Natural killer cell (primary cell): ENCODE measurements around the gene GSG1L2. TPM values are rescaled to one million over a fixed set of nuclear protein-coding genes. Genes with fewer than 3 reads are reported as not detected.

ENCODE experiments used
- ATAC-seq, 3 donors: fragments of 150-1000 bp in 2 of 3; fragments of 200-7000 bp in 1 of 3; cut with Tn5 transposase; 1 replicate in 1 of 3; 2 replicates in 2 of 3; pipeline ENCODE4 v1.10.0; 2021; ENCODE audit warnings: mild to moderate bottlenecking in 2 of 3, moderate library complexity in 2 of 3
- DNase-seq, 2 donors: peaks; one replicate each; pipeline versions ENCODE4 v3.0.0 to v3.0.0-alpha.2; 2013 to 2021; ENCODE audit warnings: mixed read lengths in 1 of 2
- H3K27ac ChIP-seq: one replicate; pipeline ENCODE4 v1.5.1; 2013; ENCODE audit warnings: mild to moderate bottlenecking, low read length
- H3K27me3 ChIP-seq: one replicate; pipeline ENCODE4 v1.6.1; 2013; ENCODE audit warnings: low read length; ENCODE audit not compliant: control insufficient read depth, insufficient read depth
- H3K36me3 ChIP-seq: one replicate; pipeline ENCODE4 v1.6.1; 2013; ENCODE audit warnings: low read length; ENCODE audit not compliant: control insufficient read depth, insufficient read depth
- H3K4me1 ChIP-seq: one replicate; pipeline ENCODE4 v1.6.1; 2013; ENCODE audit warnings: low read length; ENCODE audit not compliant: control insufficient read depth, insufficient read depth
- H3K4me3 ChIP-seq: one replicate; pipeline ENCODE4 v1.5.1; 2013; ENCODE audit warnings: low read length
- H3K9me3 ChIP-seq: one replicate; pipeline ENCODE4 v1.6.1; 2013; ENCODE audit warnings: low read length; ENCODE audit not compliant: control insufficient read depth, insufficient read depth
- H3K27ac Mint-ChIP-seq, 2 donors: one replicate each; pipeline ENCODE4 v1.8.0; 2022; ENCODE audit warnings: mild to moderate bottlenecking in 2 of 2, mixed read lengths in 2 of 2, moderate library complexity in 1 of 2
- H3K27me3 Mint-ChIP-seq, 2 donors: one replicate each; pipeline ENCODE4 v1.8.0; 2022; ENCODE audit warnings: low read depth in 2 of 2, mixed read lengths in 2 of 2
- H3K36me3 Mint-ChIP-seq: one replicate; pipeline ENCODE4 v1.8.0; 2022; ENCODE audit warnings: mixed read lengths
- H3K4me1 Mint-ChIP-seq, 2 donors: one replicate each; pipeline ENCODE4 v1.8.0; 2022; ENCODE audit warnings: mixed read lengths in 2 of 2
- H3K4me3 Mint-ChIP-seq: one replicate; pipeline ENCODE4 v1.8.0; 2022; ENCODE audit warnings: mild to moderate bottlenecking, moderate library complexity, mixed read lengths
- H3K9me3 Mint-ChIP-seq, 2 donors: one replicate each; pipeline ENCODE4 v1.8.0; 2022; ENCODE audit warnings: mixed read lengths in 2 of 2
- whole genome bisulfite sequencing: methylation state at CpG from one replicate; pipeline ENCODE4 v1.1.7; 2013; ENCODE audit warnings: missing lambda C conversion rate; ENCODE audit not compliant: insufficient coverage; 5-methylcytosine and 5-hydroxymethylcytosine counted together
- intact Hi-C: fragments of 100-400 bp; cut with micrococcal nuclease; formaldehyde crosslinking; loops from one replicate; pipeline ENCODE4 v1.14.2; 2022
- total RNA-seq, 4 donors: library from RNA; stranded (reverse); fragments of 120-200 nt in 1 of 4; gene quantifications; one replicate each; pipeline versions ENCODE4 v1.2.3 to v1.2.4, GENCODE V29; 2013 to 2022
- TF ChIP-seq, protein P1 (sequence below): fragments of 200-600 bp; IDR thresholded peaks from one replicate; pipeline ENCODE4 v1.8.0; 2022; ENCODE audit warnings: antibody characterized with exemption

Gene GSG1L2
- total RNA-seq, 3 donors from 2014 or later (not counting 1 experiment from before 2014, with no cell fraction given), result not detected

DNA sequence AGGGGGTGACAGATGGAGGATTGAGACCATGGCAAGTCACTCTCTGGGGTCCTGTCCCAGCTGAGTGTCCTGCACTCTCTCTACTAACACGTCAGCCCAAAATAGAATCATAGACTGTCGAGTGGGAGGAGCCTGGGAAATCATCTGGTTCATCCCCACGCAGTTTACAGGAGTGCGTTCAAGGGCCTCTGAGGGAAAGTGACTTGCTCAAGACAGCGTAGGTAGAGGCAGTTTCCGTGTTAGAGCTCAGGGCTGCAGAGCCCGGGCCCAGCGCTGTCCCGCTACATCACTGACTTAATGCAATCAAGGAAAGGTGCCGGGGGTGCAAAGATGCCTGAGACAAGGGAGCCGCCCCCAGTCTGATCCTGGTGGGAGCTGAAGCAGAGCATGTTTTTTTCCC, 10.3 kb downstream of the GSG1L2 start:
- TF ChIP-seq, protein P1, sequence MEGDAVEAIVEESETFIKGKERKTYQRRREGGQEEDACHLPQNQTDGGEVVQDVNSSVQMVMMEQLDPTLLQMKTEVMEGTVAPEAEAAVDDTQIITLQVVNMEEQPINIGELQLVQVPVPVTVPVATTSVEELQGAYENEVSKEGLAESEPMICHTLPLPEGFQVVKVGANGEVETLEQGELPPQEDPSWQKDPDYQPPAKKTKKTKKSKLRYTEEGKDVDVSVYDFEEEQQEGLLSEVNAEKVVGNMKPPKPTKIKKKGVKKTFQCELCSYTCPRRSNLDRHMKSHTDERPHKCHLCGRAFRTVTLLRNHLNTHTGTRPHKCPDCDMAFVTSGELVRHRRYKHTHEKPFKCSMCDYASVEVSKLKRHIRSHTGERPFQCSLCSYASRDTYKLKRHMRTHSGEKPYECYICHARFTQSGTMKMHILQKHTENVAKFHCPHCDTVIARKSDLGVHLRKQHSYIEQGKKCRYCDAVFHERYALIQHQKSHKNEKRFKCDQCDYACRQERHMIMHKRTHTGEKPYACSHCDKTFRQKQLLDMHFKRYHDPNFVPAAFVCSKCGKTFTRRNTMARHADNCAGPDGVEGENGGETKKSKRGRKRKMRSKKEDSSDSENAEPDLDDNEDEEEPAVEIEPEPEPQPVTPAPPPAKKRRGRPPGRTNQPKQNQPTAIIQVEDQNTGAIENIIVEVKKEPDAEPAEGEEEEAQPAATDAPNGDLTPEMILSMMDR, result no peak
- Histone ChIP-seq H3K36me3 (no peaks in the 10 kb centered on the region), H3K27me3 (no peaks in the 10 kb centered on the region), H3K27ac (no peak overlapping the region), H3K4me3 (no peak overlapping the region), H3K9me3 (no peaks in the 10 kb centered on the region), H3K4me1 (no peaks in the 10 kb centered on the region)
- WGBS, result 88% methylated on average over 11 of the region's 11 CpGs
- Mint-ChIP-seq H3K27me3 (peaks cover 5 to 15% of the 10 kb centered on the region in 2 donors), H3K27ac (no peak overlapping the region), H3K9me3 (no peaks in the 10 kb centered on the region), H3K36me3 (no peaks in the 10 kb centered on the region), H3K4me1 (no peaks in the 10 kb centered on the region), H3K4me3 (no peak overlapping the region)
- no peak for DNase-seq
- no peak for ATAC-seq
- intact Hi-C loops, result no loop called here

DNA sequence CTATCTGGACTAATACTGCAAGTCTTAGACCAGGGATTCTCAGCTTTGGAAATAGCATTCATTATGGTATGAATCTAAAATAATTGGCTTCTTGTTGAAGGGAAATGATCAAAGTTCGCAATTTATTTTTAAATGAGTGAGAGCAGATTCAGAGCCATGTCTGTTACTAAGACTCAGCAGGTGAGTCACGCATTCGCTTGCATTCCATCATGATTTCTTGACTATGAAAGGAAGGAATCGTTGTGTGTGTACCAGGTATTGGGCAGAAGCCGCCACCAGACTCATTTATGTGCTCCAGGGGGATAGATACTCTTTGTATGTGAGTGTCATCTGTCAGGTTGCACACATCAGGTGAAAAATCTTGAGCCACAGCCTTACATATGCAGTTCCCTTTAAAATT, 10.8 kb downstream of the GSG1L2 start:
- H3K27me3 Mint-ChIP-seq, result peaks cover under 1 to 15% of the 10 kb centered on the region in 2 donors
- H3K9me3 ChIP-seq, result no peaks in the 10 kb centered on the region
- no peak for ATAC-seq
- H3K27ac Mint-ChIP-seq, result no peak overlapping the region
- no peaks in the 10 kb centered on the region for H3K9me3 Mint-ChIP-seq
- H3K4me1 Mint-ChIP-seq, result no peaks in the 10 kb centered on the region
- 87% methylated on average over 5 of the region's 5 CpGs for WGBS
- H3K4me3 Mint-ChIP-seq, result no peak overlapping the region
- H3K4me3 ChIP-seq, result no peak overlapping the region
- H3K27ac ChIP-seq, result no peak overlapping the region
- no peaks in the 10 kb centered on the region for H3K4me1 ChIP-seq
- no peaks in the 10 kb centered on the region for H3K36me3 Mint-ChIP-seq
- TF ChIP-seq, protein P1, result no peak
- no peaks in the 10 kb centered on the region for H3K36me3 ChIP-seq
- intact Hi-C loops, result no loop called here
- no peaks in the 10 kb centered on the region for H3K27me3 ChIP-seq
- no peak for DNase-seq

DNA sequence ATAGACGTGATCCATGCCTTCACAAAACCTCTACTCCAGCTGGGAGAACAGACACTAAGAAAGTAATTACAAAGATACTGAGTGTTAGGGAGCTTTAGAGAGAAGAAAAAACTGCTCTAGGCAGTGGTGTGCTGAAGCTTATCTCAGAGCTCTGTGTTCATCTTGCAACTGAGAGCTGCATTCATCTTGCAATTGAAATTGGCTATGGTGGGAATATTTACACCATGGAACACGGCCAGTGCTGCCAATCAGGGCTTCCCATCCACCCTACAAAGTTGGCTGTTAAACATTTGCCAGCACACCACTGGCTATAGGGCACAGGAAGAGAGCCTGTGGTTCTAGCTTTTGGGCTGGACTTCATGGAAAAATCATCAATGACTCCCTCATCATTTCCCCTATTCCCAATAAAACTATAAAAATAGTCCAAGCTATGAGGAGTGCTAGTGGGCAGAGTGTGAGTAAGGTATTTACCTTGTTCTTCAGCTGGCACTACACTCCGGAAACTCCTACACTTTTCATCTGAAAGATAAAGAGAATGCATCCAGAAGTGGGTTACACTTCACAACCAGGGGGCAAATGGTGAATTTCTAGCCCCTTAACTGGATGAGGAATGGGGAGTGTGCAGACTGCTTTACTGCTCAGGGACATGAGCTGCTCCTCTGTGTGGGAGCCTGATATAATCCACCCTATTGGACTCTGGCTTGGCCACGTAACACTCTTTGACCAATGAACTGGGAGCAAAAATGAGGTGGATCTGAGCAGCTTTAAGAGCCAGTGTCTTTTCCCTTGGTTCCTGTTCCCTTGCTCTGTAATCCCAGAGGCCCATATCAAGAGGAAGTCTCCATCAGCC, 11.6 kb downstream of the GSG1L2 start:
- TF ChIP-seq, protein P1, result no peak
- Mint-ChIP-seq H3K36me3 (no peaks in the 10 kb centered on the region), H3K9me3 (no peaks in the 10 kb centered on the region), H3K27me3 (peaks cover 0 to 15% of the 10 kb centered on the region in 2 donors), H3K4me3 (no peak overlapping the region), H3K4me1 (no peaks in the 10 kb centered on the region), H3K27ac (no peak overlapping the region)
- Histone ChIP-seq H3K9me3 (no peaks in the 10 kb centered on the region), H3K36me3 (no peaks in the 10 kb centered on the region), H3K27me3 (no peaks in the 10 kb centered on the region), H3K4me1 (no peaks in the 10 kb centered on the region), H3K4me3 (no peak overlapping the region), H3K27ac (no peak overlapping the region)
- no peak for ATAC-seq
- intact Hi-C loops, result no loop called here
- WGBS, result 72% methylated on average over 2 of the region's 4 CpGs
- DNase-seq, result no peak
